HG02798 (cell line): Measurements from ENCODE around the gene EPHA6.
"Not testable (repeated sequence)": the region's sequence is repeated elsewhere in the genome, so short reads cannot be mapped to it uniquely, and the experiment has no call there.

Experiments used
- ATAC-seq: cut with Tn5 transposase; IDR thresholded peaks from one replicate; pipeline ENCODE4 v1.9.1; 2021; ENCODE audit warnings: mild to moderate bottlenecking; ENCODE audit not compliant: unreplicated experiment, poor library complexity

EPHA6 gene

DNA sequence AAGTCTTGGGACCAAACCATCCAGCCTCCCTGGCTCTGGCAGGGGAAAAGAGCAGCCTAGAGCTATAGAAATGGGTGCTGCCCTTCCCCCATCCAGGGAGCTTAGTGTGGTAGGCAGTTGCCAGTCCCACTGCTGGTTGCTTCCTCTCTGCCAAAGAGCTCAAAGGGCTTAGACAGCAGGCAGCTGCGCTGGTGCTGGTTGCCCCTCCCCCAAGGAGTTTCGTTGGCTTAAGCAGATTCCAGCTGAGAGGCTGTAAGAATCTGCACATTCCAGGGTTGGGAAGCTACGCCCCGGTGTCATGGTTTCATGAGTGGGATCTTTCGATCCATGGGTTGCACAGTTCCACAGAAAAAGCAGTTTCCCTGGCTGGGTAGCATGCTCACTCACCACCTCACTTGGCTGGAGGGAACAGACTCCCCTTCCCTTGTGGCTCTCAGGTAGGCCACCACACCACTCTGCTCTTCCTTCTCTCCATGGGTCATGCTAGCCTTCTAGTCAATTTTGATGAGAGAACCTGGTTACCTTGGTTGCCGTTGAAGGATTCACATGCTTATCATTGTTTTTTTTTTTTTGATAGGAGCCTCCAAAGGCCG, 195.1 kb downstream of the EPHA6 start:
- ATAC-seq: no peak

DNA sequence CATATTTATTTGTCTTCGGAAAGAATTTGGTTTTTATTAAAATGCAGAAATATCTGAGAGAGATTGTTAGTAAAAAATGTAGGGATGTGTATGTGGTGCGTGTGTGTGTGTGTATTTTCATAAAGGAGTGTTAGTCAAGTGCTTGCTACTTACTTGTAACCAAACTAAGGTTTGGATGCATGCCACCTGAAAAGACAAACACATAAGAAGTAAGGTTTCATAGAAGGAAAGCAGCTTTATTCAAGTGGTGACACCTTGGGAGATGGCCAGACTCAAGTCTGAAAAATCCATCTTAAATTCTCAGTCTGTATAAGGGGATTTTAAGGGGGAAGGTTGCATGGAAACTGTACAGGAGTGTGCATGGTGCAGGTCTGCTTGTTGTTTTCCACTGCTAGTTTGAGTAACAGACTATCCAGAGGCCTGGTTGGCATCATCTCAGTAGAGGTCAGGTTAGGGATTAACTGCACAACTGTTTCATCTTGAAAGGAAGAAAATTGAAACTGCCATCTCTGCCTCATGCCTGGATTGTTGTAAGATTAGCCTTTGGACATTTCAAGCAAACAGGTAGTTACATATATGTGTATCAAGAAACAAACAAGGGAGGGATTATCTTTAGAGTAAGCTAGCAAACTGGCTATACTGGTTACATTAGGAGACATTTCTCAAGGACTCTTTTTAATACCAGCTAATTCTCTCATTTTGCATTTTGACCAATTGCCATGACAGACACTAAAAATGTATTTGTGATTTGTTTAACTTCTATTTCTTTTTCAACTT, 196.7 kb downstream of the EPHA6 start:
- no peak for ATAC-seq

DNA sequence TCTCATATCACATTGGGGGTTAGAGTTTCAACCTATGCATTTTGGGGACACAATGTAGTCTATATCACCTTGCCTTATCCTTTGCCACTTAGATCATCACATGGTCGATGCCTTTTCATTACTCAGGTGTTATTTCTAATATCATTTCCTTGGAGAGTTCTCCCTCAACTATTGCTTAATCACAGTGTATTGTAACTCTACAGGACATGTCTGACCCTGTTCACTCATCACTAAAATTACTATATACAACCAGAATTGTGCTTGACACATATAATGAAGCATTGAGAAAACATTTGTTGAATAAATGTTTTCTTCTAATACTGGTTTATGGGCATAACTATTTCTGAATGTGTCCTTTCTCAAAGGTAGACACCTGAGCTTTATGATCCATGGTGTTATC, 207.4 kb downstream of the EPHA6 start:
- ATAC-seq: no peak

DNA sequence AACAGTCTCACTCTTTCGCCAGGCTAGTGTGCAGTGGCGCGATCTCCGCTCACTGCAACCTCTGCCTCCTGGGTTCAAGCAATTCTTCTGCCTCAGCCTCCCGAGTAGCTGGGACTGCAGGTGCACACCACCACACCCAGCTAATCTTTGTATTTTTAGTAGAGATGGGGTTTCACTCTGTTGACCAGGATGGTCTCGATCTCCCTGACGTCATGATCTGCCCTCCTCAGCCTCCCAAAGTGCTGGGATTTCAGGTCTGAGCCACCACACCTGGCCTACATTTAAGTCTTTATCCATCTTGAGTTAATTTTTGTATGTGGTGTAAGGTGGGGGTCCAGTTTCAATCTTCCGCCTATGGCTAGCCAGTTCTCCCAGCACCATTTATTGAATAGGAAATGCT, 211.2 kb downstream of the EPHA6 start:
- ATAC-seq: not testable (repeated sequence)

DNA sequence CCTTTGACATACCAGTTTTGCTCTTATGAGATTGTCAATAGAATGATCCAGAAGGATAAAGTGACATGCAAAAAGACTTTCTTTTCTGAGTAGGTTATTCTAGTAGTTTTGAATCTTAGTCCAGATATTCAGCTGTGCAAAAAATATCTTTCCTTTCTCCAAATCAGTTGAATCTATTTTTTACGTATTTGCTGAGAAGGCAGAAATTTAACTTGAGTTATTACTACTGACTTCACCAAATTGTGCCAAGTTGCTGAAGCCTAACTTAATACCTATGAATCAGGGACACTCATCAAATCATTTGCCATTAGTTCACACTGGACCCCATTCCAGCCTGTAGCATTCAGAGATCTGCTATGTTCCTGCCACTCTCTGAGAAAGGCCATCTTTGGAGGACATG, 215.6 kb downstream of the EPHA6 start:
- no peak for ATAC-seq

DNA sequence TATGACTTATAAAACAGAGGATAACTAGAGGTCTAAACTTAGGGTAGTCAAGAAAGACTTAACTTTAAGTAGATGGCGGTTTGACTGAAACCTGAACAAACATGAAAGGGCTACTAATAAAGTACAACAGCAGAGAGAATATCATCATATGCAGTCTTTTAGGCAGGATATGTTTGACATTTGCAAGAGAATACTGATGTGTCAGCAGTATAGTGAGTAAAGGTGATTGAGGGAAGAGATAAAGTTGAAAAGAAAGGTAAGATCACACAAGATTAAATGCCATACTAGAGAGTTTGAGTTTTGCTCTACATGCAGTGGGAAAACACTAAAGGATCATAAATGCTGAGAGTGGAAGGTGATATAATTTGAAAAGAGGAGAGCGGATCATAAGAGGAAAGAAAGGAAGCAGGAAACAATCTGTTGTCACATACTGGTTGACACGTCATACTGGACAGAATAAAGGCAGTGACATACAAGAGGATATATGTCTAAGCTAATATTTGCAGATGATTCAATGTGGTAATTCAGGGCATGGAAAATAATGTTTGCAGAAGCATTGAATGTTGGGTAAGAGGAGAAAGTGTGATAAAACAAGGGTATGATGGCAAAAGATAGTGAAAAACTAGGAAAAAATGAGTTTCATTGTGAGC, 223.0 kb downstream of the EPHA6 start:
- ATAC-seq: no peak

DNA sequence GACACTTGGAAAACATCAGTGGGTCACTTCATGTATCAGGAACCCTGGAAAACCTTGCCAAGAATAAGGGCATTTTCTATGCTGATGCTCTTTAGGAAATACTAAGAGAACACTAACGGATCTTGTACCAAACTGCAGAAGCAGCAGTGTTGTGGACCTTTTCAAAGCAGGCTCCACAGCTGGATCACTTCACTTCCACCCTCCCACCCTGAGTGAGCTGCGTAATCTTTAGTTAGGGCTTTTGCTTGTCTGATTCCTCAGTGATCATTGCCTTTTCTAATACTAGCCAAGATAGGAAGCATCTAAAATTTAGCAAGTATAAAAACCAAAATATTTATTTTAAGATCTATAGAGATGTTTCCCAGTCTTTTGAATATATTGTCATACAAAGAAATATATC, 229.0 kb downstream of the EPHA6 start:
- ATAC-seq: no peak

DNA sequence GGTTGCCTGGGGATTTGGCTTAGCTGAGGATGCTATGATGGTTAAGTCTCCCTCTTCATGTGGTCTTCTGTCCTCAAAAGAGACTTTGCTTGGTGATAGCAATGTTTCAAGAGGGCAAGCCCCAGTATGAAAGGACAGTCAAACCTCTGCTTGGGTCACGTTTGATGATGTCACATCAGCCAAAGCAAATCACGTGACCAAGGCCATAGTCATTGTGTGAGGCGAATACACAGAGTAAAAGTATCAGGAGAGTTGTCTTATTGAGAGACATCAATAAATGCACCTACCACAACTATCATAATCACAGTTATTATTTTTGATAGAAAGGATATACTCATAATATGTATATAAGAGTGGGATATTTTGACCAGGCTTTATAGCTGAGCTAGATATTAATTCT, 243.0 kb downstream of the EPHA6 start:
- no peak for ATAC-seq

DNA sequence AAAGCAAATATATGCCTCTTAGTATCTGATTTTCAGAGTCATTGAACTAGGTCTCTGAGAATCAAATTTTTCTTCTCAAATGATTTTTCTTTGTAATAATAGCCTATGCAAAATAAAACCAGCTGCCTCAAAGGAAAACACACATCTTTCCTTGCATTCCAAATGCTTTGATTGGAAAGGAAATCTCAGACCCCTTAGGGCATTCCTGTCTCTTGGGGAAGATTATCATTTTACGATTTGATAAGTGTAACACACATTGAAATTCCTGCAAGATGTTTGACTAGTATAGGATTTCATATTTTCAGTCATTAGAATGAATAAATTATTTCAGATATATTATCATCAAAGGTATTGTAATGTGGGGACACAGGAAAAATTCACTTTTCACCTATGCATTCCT, 244.8 kb downstream of the EPHA6 start:
- ATAC-seq: no peak

DNA sequence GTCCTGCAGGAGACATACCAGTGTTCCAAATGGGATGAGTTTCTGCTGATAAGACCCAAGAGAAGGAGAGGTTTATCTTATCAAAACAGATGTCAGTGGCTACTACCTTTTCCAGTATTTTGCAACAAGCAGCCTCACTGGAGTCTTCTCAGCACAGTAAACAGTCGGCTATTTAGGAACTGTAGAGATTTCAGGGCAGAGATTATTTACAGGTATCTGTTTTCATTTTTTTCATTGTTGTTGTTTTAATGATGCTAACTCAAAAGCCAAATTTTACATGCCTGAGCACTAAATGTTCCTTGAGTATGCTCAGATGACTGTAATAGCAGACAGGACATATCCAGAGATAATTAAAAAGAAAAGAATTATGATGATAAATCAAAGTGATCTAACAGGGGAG, 252.1 kb downstream of the EPHA6 start:
- no peak for ATAC-seq

DNA sequence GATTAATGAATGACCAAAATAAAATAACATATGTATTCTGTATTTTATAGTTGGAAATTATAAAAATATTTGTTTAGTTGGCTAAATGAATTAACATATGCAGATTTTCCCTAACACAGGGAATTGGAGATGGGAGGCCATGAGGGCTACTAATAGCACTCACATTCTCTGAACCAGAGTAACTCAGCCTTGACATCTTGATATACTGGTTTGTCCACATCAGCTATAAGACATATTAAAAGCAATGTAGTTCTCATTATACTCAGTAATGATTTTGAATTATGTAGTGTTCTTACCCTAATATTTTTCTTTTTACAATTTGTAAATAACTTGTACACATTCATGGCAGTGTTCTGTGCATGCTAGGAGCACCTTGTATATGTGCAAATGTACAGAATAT, 255.9 kb downstream of the EPHA6 start:
- no peak for ATAC-seq

DNA sequence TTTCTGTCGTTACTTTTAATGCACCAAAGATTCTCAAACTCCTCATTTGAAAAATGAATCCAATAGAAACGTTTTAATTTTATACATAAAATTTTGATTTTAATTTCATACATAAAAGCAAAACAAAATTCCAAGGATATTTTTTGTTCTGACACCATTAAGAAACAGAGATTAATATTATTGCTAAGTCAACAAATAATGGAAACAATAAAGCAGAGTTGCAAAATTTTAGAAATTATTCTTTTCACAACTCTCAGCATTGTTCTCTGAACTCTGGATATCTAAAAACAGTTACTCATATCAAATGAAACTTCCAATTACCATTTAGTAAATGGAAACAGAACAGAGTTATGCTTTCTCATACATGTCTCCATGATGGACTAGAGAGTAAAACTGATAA, 260.2 kb downstream of the EPHA6 start:
- ATAC-seq: no peak

DNA sequence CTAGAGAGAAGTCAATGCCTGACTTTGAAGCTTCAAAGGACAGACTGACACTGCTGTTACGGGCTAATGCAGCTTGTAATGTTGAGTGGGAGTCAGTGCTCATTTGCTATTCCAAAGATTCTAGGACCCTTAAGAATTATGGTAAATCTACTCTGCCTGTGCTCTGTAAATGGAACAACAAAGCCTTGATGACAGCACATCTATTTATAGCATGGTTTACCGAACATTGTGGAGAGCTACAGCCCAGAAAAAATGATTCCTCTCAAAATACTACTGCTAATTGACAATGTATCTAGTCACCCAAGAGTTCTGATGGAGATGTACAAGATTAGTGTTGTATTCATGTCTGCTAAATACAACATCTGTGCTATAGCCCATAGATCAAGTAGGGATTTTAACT, 262.3 kb downstream of the EPHA6 start:
- no peak for ATAC-seq

DNA sequence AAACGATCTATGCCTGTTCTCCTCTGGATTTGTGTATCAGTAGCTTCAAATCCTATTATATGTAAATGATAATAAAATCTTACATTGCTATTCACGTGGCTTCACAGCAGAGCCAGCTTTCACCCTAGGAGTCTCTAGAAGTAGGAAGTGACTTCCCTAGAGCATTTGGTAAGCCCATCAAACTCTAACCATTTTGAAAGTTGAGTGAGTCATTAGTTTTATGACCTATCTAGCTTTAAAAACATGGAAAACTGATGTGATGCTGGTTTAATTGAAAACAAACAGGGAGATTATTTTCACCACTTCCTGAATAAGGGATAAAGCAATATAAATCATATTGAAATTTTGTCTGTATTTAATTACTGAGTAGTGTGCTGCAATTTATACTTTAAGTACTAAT, 275.2 kb downstream of the EPHA6 start:
- ATAC-seq: no peak

DNA sequence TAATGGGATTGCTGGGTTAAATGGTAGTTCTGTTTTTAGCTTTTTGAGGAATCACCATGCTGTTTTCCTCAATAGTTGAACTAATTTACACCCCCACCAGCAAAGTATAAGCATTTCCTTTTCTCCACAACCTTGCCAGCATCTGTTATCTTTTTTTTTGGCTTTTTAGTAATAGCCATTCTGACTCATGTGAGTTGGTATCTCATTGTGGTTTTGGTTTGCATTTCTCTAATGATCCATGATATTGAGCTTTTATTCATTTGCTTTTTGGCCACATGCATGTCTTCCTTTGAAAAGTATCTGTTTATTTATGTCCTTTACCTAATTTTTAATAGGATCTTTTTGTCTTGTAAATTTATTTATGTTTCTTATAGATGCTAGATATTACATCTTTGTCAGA, 288.2 kb downstream of the EPHA6 start:
- ATAC-seq: no peak

DNA sequence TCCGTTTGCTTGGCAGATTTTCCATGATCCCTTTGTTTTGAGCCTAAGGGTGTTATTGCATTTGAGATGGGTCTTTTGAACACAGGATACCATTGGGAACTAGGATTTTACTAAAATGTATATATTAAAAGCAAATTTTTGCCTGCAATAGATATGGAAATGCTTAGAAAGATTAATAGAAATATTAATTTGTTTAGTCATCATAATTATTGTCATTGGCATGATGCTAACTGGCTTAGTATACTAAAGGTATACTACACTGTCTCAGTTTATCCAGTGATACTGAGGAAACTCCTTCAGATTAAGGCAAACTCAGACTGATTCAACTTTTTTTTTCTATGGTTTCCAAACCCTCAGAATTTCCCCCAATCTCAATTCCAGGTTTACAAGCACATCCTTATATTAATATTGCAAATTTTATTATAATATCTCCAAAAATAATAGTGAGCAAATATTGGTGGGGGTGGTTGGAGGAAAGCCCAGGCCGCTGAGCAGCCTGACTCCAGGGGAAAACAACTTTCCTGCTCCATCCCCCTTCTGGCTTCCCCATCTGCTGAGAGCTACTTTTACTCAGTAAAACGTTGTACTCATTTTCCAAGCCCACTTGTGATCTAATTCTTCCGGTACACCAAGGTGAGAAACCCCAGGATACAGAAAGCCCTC, 291.7 kb downstream of the EPHA6 start:
- no peak for ATAC-seq

DNA sequence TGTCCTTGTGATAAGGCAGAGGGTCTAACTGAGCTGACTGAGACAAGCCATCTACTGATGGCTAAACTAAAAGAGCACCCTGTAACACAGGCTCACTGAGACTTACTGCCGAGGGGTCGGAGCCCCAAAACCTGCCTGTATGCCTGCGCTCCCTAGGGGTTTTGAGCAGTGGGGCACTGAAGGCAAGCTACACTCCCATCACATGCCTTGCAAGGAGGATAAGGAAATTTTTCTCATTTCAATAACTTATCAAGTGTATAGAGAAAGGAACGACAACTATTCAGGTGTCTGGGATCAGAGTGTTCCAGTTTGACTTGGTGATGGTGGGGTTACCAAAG, 292.2 kb downstream of the EPHA6 start:
- ATAC-seq: no peak

DNA sequence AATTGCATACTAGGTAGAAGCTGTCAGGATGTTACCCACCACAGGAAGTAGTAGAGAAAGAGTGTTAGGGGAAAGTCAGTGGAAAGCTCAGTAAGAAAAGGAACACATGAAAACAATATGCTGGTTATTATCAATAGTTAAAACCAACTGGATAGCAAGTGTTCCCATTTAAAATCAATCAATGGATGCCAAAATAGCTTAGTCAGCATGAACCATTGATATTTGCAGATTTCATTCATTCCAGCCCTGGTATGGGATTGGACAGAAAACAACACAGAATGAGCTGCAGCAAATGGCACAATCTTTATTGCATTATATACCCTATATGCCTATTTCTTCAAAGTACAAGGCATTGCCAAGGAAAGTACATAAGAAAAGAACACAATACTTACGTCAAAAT, 293.7 kb downstream of the EPHA6 start:
- no peak for ATAC-seq

DNA sequence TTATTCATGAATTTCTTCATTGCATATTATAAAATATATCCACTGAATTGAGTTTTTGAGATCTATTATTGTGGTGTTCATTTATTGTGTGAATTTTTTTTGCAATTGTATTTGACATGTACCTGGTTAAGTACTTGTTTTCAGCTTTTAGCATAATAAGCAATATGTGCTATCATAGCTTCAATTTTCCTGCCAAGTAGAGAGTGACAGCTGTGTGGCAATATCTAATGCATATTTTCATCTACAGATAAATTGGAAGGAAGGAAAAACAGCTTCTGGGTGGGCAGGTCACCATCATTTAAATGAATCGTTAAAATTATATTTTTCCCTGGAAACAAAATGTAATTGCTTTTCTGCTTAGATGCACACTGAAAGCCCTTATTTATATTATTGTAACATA, 296.9 kb downstream of the EPHA6 start:
- no peak for ATAC-seq

DNA sequence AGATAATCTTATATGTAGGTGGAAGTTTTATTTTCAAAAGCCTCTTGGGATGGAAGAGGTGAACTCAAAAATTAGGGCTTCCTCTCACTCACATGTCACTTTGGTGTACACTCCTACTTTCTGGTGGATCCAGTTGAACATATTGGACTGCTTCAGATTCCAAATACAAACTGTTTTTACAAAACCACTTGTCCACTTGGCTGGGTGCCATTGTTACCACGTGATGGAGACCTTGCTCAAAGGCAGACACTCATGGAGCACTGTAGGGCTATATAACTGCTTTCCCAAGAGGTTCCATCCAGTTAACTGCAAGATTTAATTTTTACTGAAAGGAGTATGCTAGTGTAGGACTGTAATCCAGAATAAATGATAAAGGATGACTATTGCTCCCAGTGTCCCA, 307.0 kb downstream of the EPHA6 start:
- ATAC-seq: no peak

DNA sequence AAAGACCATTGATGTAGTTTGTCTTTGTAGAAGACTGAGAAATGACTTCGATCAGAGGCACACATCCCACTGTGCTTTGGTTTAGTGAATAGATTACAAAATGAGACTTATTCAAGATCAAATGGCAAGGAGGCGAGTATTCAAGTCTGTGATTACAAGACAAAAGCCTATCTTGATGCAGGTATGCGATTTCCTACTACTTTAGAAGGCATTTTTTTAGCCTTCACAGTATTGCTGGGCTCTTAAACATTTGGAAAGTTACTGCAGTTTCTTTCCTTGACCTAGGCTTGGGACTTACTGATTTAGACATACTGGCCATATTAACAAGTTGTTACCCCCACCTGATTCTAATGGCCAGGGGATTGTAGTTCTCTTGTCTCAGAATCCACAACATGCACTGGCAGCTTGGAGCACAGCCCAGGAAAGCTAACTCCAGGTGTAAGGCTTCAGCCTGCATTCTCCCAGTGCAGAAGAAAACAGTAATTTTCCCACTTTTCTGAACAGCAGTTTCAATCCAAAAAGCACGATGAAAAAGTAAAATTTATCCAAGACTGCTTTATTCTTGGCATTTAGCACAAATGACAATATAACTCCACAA, 311.6 kb downstream of the EPHA6 start:
- ATAC-seq: no peak
